ENCODE results near the gene MEX3A. TPM values are rescaled to one million over a fixed set of nuclear protein-coding genes. Genes with fewer than 3 reads are reported as not detected.

MEX3A gene
- polyA plus RNA-seq, 2 of the 4 experiments (the other 2 are of a cell fraction): 1.8 to 4.9 TPM

- WGBS (ENCODE audit: missing lambda C conversion rate): 9% methylated on average over 21 of the region's 63 CpGs
- DNase-seq (ENCODE audit: low read depth in 1 of 2, low spot score in 1 of 2): peak; percentile 80 to 86
- ChIA-PET POLR2A (interaction anchor here (0.6 to 0.7 kb wide), 3 partner anchors 75 to 189 kb away, joined by 3 to 7 read pairs (median 3); partner anchors contain the start of gene ARHGEF2), CTCF (interaction anchor here (0.6 to 3.1 kb wide), 14 partner anchors 11 to 202 kb away, joined by 3 to 20 read pairs (median 6); no protein-coding TSS in a partner anchor)
- H3K27ac ChIP-seq: peak overlapping the region; percentile 94 to 97
- TF ChIP-seq CTCF (IDR thresholded peaks at IDR 0.05) (no peak; the same call in 1 of the 3 replicates), MAX (IDR thresholded peaks at IDR 0.05) (peak; percentile 58; the same call in 1 of the 2 replicates), KDM1A (IDR thresholded peaks at IDR 0.05; ENCODE audit: low read depth) (0 out of 2 replicates have a peak, but pooled peaks have one; percentile 18), USF2 (IDR thresholded peaks at IDR 0.05) (no peak)
- H3K4me3 ChIP-seq: peak overlapping the region; percentile 85
- H3K4me2 ChIP-seq: peak overlapping the region; percentile 65
- H3K4me1 ChIP-seq: peaks cover 10% of the 10 kb centered on the region; the same call in 2 of the 3 replicates
- no peak for FAIRE-seq
- peak; percentile 56 to 66 for ATAC-seq
- H3K9me3 ChIP-seq: no peaks in the 10 kb centered on the region
Observed at GRCh38 chr1:156052862-156053767, 29.1 kb downstream of the MEX3A start.

- DNase-seq (ENCODE audit: low read depth in 1 of 2, low spot score in 1 of 2) (no peak), FAIRE-seq (no peak), ATAC-seq (no peak)
- H3K4me3 ChIP-seq: no peak overlapping the region
- ChIA-PET CTCF (interaction anchor here (1.1 to 3.1 kb wide), 8 partner anchors 9 to 113 kb away, joined by 3 to 20 read pairs (median 4); no protein-coding TSS in a partner anchor), POLR2A (no interaction called here)
- 94% methylated on average over 5 of the region's 7 CpGs for WGBS (ENCODE audit: missing lambda C conversion rate)
- H3K27ac ChIP-seq: no peak overlapping the region
- no peaks in the 10 kb centered on the region for H3K9me3 ChIP-seq
- TF ChIP-seq CHD4 (IDR thresholded peaks at IDR 0.05; ENCODE audit: borderline replicate concordance) (no peak), PHF8 (IDR thresholded peaks at IDR 0.05; ENCODE audit: borderline replicate concordance, low read depth) (no peak), HOXB13 (CRISPR knock-in tag; IDR thresholded peaks at IDR 0.05; ENCODE audit: low read depth) (no peak), ATOH8 (CRISPR knock-in tag; IDR thresholded peaks at IDR 0.05; ENCODE audit: low read depth) (no peak), ZC3H11A (IDR thresholded peaks at IDR 0.05) (no peak), NPAS2 (CRISPR knock-in tag; IDR thresholded peaks at IDR 0.05; ENCODE audit: borderline replicate concordance) (no peak), SMC3 (IDR thresholded peaks at IDR 0.05) (no peak)
- peaks cover 10% of the 10 kb centered on the region; the same call in 2 of the 3 replicates for H3K4me1 ChIP-seq
- H3K4me2 ChIP-seq: no peak overlapping the region
Observed at GRCh38 chr1:156051011-156051725, 31.1 kb downstream of the MEX3A start.

- Histone ChIP-seq H3K9me3 (no peaks in the 10 kb centered on the region), H3K4me1 (peaks cover 3% of the 10 kb centered on the region; the same call in 1 of the 3 replicates), H3K27ac (no peak overlapping the region), H3K4me2 (no peak overlapping the region), H3K4me3 (no peak overlapping the region)
- no peak for DNase-seq (ENCODE audit: low read depth in 1 of 2, low spot score in 1 of 2)
- 92% methylated on average over 3 of the region's 4 CpGs for WGBS (ENCODE audit: missing lambda C conversion rate)
- FAIRE-seq: no peak
- CTCF ChIA-PET: interaction anchor here (1.1 to 2.9 kb wide), 6 partner anchors 14 to 96 kb away, joined by 3 to 10 read pairs (median 3); partner anchors contain the start of gene SSR2
- no peak for ATAC-seq
- POLR2A ChIA-PET: no interaction called here
- TF ChIP-seq KDM5A (IDR thresholded peaks at IDR 0.05) (no peak), SREBF2 (IDR thresholded peaks at IDR 0.05) (no peak), BHLHE40 (IDR thresholded peaks at IDR 0.05; ENCODE audit: low read depth, low read length) (no peak), EP300 (IDR thresholded peaks at IDR 0.05) (no peak), NFE2L2 (conservative IDR thresholded peaks at IDR 0.05; ENCODE audit: low read length) (no peak)
Observed at GRCh38 chr1:156050376-156050775, 31.9 kb downstream of the MEX3A start.

All from A549 (cell line).